Urothelium cell line (cell line): Measurements from ENCODE around the gene ANO9.
"Not testable (repeated sequence)": the region's sequence is repeated elsewhere in the genome, so short reads cannot be mapped to it uniquely, and the experiment has no call there.

Experiments used
- DNase-seq: peaks from one replicate; pipeline ENCODE4 v3.0.0; 2011; ENCODE audit warnings: low spot score, mixed read lengths
- FAIRE-seq: peaks from 2 replicates; lab custom pipeline; 2011; peaks lifted over from hg19 to GRCh38; lab: Jason Lieb, UNC

The ANO9 gene

GRCh38 chr11:472272-472671, 30.5 kb upstream of the ANO9 start:
- FAIRE-seq (no peak), DNase-seq (no peak)

- no peak for FAIRE-seq
Observed at GRCh38 chr11:471468-472145, 29.8 kb upstream of the ANO9 start.

DNA sequence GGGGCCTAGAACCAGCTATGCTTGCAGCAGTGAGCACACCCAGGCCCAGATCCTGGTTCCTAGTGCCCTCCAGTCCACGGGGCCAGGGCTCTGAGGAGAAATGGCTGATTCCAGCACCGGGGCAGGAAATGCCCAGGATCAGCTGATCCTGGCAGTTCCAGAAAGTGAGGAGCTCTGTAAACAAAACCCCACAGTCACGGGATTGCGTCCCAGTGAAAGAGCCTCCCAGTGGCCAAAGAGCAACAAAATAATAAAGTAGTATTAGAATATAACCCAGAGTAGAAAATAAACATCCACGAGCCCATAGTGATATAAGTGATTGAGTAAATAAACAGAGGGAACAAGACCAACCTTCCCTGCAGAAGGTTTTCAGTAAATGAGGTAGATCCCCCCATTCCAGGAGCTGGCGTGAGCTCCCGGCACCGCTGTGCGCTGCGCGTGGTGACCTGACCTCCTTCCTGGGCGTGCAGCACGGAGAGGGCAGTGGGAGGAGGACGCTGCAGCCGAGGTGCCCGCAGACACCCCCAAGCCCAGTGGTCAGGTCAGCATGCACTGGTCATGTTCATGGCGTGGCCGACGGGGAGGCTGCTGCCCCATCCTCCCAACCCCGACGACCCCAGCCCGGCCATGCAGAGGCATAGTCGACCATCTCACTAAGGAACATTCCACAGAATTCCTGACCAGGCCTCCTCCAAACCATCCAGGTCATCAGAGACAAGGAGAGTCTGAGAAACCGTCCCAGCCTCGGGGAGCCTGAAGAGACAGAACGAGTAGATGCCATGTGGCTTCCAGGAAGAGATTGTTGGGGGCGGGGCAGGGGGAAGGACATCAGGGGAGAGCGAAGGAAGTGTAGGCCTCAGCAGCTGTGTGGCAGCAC, 28.1 kb upstream of the ANO9 start:
- DNase-seq (no peak), FAIRE-seq (no peak)

More at GRCh38 chr11:471468-472145, 29.8 kb upstream of the ANO9 start:
- no peak for DNase-seq

DNA sequence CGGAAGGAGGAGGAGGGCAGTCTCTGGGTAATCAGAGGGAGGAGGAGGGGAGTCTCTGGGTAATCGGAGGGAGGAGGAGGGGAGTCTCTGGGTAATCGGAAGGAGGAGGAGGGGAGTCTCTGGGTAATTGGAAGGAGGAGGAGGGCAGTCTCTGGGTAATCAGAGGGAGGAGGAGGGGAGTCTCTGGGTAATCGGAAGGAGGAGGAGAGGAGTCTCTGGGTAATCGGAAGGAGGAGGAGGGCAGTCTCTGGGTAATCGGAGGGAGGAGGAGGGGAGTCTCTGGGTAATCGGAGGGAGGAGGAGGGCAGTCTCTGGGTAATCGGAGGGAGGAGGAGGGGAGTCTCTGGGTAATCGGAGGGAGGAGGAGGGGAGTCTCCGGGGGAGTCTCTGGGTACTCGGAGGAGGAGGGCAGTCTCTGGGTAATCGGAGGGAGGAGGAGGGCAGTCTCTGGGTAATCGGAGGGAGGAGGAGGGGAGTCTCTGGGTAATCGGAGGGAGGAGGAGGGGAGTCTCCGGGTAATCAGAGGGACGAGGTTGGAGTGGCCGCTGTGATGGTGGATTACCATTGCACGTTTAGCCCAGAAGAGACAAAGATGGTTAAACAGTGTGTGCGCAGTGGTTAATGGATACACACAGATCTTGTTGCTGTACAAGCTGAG, 27.3 kb upstream of the ANO9 start:
- not testable (repeated sequence) for DNase-seq, FAIRE-seq

GRCh38 chr11:468493-468892, 26.7 kb upstream of the ANO9 start:
- DNase-seq (no peak), FAIRE-seq (no peak)

DNA sequence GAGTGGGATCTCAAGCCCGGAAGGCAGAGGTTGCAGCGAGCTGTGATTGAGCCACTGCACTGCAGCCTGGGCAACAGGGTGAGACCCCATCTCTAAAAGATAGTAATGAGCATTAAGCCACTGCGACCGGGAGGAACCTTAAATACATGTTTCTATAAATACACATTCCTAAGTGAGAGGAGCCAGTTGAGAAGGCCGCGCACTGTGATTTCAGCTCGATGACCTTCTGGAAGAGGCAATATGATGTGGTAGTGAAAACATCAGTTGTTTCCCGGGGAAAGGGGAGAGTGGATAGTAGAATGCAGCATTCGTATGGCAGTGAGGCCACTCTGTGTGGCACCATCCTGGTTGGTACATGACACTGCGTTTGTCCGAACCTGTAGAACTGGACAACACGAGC, 26.2 kb upstream of the ANO9 start:
- FAIRE-seq: no peak
- no peak for DNase-seq

- DNase-seq (no peak), FAIRE-seq (no peak)
Observed at GRCh38 chr11:465896-466530, 24.2 kb upstream of the ANO9 start.

- FAIRE-seq: no peak
- DNase-seq: no peak
Observed at GRCh38 chr11:464316-464715, 22.5 kb upstream of the ANO9 start.

- no peak for FAIRE-seq
- no peak for DNase-seq
Observed at GRCh38 chr11:462107-462890, 20.5 kb upstream of the ANO9 start.

- FAIRE-seq (no peak), DNase-seq (no peak)
Observed at GRCh38 chr11:461626-462025, 19.8 kb upstream of the ANO9 start.

GRCh38 chr11:460331-461199, 18.8 kb upstream of the ANO9 start:
- FAIRE-seq (no peak), DNase-seq (no peak)

DNA sequence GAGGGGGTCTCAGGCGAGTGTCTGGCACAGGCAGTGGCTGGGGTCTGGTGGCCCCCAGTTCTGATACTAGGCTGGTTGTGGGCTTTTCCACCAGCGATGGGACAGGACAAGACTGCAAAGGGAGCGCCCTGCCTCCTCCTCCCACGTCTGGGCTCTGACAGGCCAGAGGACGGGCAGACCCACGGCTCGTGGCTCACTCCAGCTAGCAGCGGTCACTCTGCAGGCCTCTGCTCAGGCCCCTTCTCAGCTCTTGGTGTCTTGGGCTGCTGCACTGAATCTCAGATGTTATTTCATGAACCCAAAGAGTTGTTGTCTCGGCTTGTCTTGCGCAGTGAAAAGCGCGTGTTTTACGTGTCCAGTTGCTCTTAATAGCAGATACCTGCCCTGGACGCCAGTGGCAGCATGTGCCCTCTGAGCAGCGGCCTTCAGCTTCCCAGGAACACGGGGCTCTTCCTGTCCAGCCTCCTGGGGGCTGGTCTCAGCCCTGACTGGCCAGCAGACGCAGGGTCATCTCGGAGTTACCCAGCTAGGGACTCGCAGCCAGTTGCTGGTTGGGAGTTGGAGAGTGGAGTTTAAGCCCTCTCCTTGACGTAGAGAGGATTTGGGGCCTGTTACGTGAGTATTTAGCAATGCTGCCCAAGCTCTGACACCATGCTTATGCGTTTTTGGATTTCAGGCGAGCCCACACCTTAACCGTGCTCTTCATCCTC, 17.9 kb upstream of the ANO9 start:
- DNase-seq (no peak), FAIRE-seq (no peak)

GRCh38 chr11:457111-457760, 15.4 kb upstream of the ANO9 start:
- FAIRE-seq: no peak
- no peak for DNase-seq

DNA sequence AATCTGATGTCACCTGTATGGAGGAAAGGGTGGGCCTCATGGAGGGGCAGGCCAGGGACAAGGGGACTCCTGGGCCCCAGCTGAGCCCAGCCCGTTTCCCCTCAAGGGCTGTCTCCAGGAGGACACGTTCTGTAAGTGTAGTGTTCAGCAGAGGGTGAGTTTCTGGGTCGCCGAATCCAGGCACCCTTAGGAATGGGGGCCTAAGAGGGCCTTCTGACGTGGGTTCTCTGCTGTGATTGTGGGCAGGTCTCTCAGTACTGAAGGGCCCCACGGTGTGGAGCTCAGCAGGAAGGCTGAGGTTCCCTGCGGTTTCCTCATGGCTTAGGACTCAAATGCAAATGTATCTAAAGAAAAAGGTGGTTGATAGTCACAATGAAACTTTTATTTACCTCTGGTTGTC, 14.7 kb upstream of the ANO9 start:
- DNase-seq (no peak), FAIRE-seq (no peak)

GRCh38 chr11:455566-456147, 13.8 kb upstream of the ANO9 start:
- DNase-seq: no peak
- no peak for FAIRE-seq

GRCh38 chr11:454801-455565, 13.2 kb upstream of the ANO9 start:
- DNase-seq (no peak), FAIRE-seq (no peak)

GRCh38 chr11:454043-454442, 12.2 kb upstream of the ANO9 start:
- DNase-seq (no peak), FAIRE-seq (no peak)
